Measurements from ENCODE around the gene SLC17A4. TPM values are rescaled to one million over a fixed set of nuclear protein-coding genes. Genes with fewer than 3 reads are reported as not detected.

Gene SLC17A4
- total RNA-seq, 1 experiment from 2014 or later = not detected

DNA sequence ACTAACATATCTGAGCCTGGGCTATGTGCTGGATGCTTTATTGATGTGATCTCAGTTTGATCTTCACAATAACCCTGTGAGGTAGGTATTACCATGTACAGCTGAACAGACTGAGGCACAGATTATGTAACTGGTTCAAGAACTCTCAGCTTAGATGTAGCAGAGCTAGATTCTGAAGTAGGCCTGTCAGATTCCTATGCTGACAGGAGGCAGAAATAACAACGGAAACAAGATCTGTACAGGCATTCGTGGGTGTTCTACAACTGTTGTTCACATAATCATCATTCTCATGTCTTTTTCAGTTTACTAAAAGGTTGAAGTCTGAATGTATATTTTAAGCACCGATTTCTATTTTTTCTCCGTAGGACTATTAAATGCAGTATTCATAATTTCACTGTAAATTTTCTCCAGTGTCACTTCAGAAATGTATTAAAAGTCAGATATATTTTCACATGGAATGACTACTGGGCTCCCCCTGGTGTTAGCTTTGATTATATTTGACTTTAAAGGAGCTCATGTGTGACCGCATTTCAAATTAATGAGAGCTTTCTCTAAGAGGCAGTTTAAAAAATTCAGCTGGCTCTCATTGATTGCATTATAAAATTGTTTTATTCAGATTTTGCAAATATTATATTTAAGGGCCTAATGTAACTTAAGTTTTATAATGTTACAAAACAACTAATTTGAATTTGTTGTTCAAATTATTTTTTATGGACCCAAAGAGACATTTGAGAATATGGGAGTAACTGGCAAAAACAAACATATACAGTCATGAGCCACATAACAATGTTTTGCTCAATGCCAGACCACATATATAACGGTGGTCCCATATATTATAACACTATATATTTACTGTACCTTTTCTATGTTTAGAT, 36.4 kb upstream of the SLC17A4 start:
- Histone ChIP-seq H3K27ac (ENCODE audit: low read length) (no peak overlapping the region), H3K9me3 (ENCODE audit: low read length) (no peaks in the 10 kb centered on the region), H3K79me2 (ENCODE audit: low read length) (no peaks in the 10 kb centered on the region), H3K4me1 (ENCODE audit: insufficient read depth, low read length) (no peaks in the 10 kb centered on the region), H3K36me3 (ENCODE audit: low read depth, low read length) (no peaks in the 10 kb centered on the region), H3K4me2 (ENCODE audit: low read length) (no peak overlapping the region), H3K9me2 (replicated peaks; ENCODE audit: low read length) (no peaks in the 10 kb centered on the region), H4K20me1 (ENCODE audit: low read length) (no peaks in the 10 kb centered on the region), H2AFZ (ENCODE audit: low read length) (no peak overlapping the region), H3K27me3 (ENCODE audit: low read length) (peaks cover 40% of the 10 kb centered on the region), H3F3A (ENCODE audit: low read length, unreplicated experiment) (no peaks in the 10 kb centered on the region), H3K9ac (ENCODE audit: low read length) (no peak overlapping the region), H3K4me3 (ENCODE audit: low read length) (no peak overlapping the region)
- no peak; the same call in 1 of the 2 replicates for ATAC-seq
- TF ChIP-seq, protein P1, sequence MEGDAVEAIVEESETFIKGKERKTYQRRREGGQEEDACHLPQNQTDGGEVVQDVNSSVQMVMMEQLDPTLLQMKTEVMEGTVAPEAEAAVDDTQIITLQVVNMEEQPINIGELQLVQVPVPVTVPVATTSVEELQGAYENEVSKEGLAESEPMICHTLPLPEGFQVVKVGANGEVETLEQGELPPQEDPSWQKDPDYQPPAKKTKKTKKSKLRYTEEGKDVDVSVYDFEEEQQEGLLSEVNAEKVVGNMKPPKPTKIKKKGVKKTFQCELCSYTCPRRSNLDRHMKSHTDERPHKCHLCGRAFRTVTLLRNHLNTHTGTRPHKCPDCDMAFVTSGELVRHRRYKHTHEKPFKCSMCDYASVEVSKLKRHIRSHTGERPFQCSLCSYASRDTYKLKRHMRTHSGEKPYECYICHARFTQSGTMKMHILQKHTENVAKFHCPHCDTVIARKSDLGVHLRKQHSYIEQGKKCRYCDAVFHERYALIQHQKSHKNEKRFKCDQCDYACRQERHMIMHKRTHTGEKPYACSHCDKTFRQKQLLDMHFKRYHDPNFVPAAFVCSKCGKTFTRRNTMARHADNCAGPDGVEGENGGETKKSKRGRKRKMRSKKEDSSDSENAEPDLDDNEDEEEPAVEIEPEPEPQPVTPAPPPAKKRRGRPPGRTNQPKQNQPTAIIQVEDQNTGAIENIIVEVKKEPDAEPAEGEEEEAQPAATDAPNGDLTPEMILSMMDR (conservative IDR thresholded peaks at IDR 0.05; ENCODE audit: low read depth, low read length) = peak; percentile 79
- TF ChIP-seq EZH2phosphoT487 (IDR thresholded peaks at IDR 0.05; ENCODE audit: borderline replicate concordance, low read length) = no peak
- no peak for TF ChIP-seq EZH2 (IDR thresholded peaks at IDR 0.05; ENCODE audit: low read length, unreplicated experiment)
- ChIA-PET CTCF (interaction anchor here (0.9 to 1.4 kb wide), 2 partner anchors 47 to 495 kb away, joined by 3 to 20 read pairs; no protein-coding TSS in a partner anchor), POLR2A (ENCODE audit: unreplicated experiment) (no interaction called here)
- intact Hi-C loops (cut with micrococcal nuclease) = loop anchor here (2.0 to 5.0 kb wide), 2 partner anchors 47 to 496 kb away; no protein-coding TSS in a partner anchor
- BruUV-seq (replicated peaks) = no TSS peak
- DNase-seq = peak; percentile 67

DNA sequence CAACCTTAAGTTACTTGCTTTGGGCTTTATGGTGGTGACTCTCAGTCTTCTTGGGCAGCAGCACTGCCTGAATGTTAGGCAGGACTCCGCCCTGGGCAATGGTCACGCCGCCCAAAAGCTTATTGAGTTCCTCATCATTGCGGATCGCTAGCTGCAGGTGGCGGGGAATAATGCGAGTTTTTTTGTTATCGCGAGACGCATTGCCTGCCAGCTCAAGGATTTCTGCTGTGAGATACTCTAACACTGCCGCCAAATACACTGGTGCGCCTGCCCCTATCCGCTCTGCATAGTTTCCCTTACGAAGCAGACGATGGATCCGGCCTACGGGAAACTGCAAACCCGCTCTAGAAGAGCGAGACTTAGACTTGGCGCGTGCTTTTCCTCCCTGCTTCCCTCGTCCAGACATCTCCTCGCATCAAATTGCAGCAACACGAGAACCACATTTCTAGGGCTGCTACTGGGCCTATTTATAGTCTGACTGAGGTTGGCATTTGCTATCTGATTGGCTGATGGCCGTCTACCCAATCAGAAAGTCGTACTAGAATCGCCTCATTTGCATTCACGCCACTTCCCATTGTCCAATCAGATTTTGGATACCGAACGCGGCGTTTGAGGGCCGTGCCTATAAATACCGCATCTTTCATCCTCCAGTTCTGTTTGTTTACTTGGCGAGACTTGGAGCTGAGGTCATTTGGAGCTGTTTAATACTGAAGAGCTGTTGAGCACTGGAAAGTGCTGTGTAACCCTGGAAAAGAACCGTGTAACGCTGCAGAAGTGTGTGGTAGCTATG, 28.2 kb upstream of the SLC17A4 start:
- Histone ChIP-seq H4K20me1 (ENCODE audit: low read length) (no peaks in the 10 kb centered on the region), H3K79me2 (ENCODE audit: low read length) (no peaks in the 10 kb centered on the region), H3K27me3 (ENCODE audit: low read length) (peaks cover 80% of the 10 kb centered on the region), H3K4me3 (ENCODE audit: low read length) (no peak overlapping the region), H3K36me3 (ENCODE audit: low read depth, low read length) (no peaks in the 10 kb centered on the region), H3K9ac (ENCODE audit: low read length) (no peak overlapping the region), H2AFZ (ENCODE audit: low read length) (no peak overlapping the region), H3K9me3 (ENCODE audit: low read length) (no peaks in the 10 kb centered on the region), H3K27ac (ENCODE audit: low read length) (no peak overlapping the region), H3K9me2 (replicated peaks; ENCODE audit: low read length) (no peaks in the 10 kb centered on the region; the same call in 1 of the 2 replicates), H3K4me1 (ENCODE audit: insufficient read depth, low read length) (no peaks in the 10 kb centered on the region), H3K4me2 (ENCODE audit: low read length) (no peak overlapping the region), H3F3A (ENCODE audit: low read length, unreplicated experiment) (no peaks in the 10 kb centered on the region)
- no TSS peak for BruUV-seq (replicated peaks)
- DNase-seq (no peak), ATAC-seq (no peak)
- TF ChIP-seq EZH2 (IDR thresholded peaks at IDR 0.05; ENCODE audit: low read length, unreplicated experiment) (no peak), EZH2phosphoT487 (IDR thresholded peaks at IDR 0.05; ENCODE audit: borderline replicate concordance, low read length) (no peak)
- TF ChIP-seq, protein P1 (conservative IDR thresholded peaks at IDR 0.05; ENCODE audit: low read depth, low read length) = no peak
- intact Hi-C loops (cut with micrococcal nuclease) = no loop called here
- ChIA-PET POLR2A (ENCODE audit: unreplicated experiment) (no interaction called here), CTCF (no interaction called here)

All from PC-3 (cell line).